Parathyroid adenoma (tissue), 2 donors: Measurements from ENCODE around the gene KCNIP3.
"Not testable (repeated sequence)": the region's sequence is repeated elsewhere in the genome, so short reads cannot be mapped to it uniquely, and the experiment has no call there.

ENCODE experiments used
- H2AFZ ChIP-seq: fragments of 300-600 bp; sonication (generic); one replicate; pipeline ENCODE4 v1.7.0; 2017; ENCODE audit warnings: antibody characterized with exemption, mild to moderate bottlenecking
- H3K27ac ChIP-seq: fragments of 300-600 bp; sonication (generic); one replicate; pipeline ENCODE4 v1.7.0; 2017
- H3K27me3 ChIP-seq: fragments of 300-600 bp; sonication (generic); one replicate; pipeline ENCODE4 v1.7.0; 2017; ENCODE audit warnings: low read length; ENCODE audit not compliant: control insufficient read depth, insufficient read depth
- H3K36me3 ChIP-seq: fragments of 300-600 bp; sonication (generic); one replicate; pipeline ENCODE4 v1.7.0; 2017; ENCODE audit warnings: low read length; ENCODE audit not compliant: control insufficient read depth, insufficient read depth
- H3K4me1 ChIP-seq: fragments of 300-600 bp; sonication (generic); one replicate; pipeline ENCODE4 v1.7.0; 2017; ENCODE audit warnings: control low read depth
- H3K4me2 ChIP-seq: fragments of 300-600 bp; sonication (generic); one replicate; pipeline ENCODE4 v1.7.0; 2017; ENCODE audit warnings: low read length
- H3K4me3 ChIP-seq: fragments of 300-600 bp; sonication (generic); one replicate; pipeline ENCODE4 v1.7.0; 2017; ENCODE audit warnings: low read depth, low read length
- H3K79me2 ChIP-seq: fragments of 300-600 bp; sonication (generic); one replicate; pipeline ENCODE4 v1.7.0; 2017; ENCODE audit warnings: control low read depth
- H3K9ac ChIP-seq: fragments of 300-600 bp; sonication (generic); one replicate; pipeline ENCODE4 v1.7.0; 2017; ENCODE audit warnings: mild to moderate bottlenecking
- H3K9me3 ChIP-seq: fragments of 300-600 bp; sonication (generic); one replicate; pipeline ENCODE4 v1.7.0; 2017; ENCODE audit warnings: low read length; ENCODE audit not compliant: control insufficient read depth
- CTCF ChIP-seq: fragments of 300-600 bp; sonication (generic); IDR thresholded peaks from one replicate; pipeline ENCODE4 v1.7.0; 2017; ENCODE audit warnings: antibody characterized with exemption, mild to moderate bottlenecking
- donor health status: primary hyperparathyroidism.

Gene KCNIP3

DNA sequence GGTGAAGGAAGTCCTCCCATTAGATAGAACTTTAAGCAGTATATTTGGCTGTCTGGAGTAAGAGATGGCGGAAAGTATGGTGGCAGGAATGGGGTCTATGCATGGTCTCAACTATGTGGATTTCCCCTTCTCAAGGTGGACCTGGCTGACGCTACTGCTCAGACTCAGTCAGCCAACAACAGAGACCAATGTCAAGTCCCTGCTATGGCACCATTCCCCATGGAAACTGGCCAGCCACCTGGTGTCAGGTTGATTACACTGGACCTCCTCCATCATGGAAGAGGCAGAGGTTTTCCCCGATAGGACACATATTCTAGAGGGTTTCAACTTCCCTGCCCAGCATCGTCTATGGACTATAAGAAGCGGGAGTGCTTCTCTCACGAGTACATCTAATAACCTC, 96.8 kb downstream of the KCNIP3 start:
- H3K4me1 ChIP-seq = no peaks in the 10 kb centered on the region
- no peak for TF ChIP-seq CTCF
- H2AFZ ChIP-seq = no peak overlapping the region
- no peaks in the 10 kb centered on the region for H3K27me3 ChIP-seq
- H3K4me3 ChIP-seq = no peak overlapping the region
- no peak overlapping the region for H3K9ac ChIP-seq
- H3K79me2 ChIP-seq = no peaks in the 10 kb centered on the region
- no peak overlapping the region for H3K4me2 ChIP-seq
- H3K36me3 ChIP-seq = no peaks in the 10 kb centered on the region
- H3K27ac ChIP-seq = no peak overlapping the region
- no peaks in the 10 kb centered on the region for H3K9me3 ChIP-seq

GRCh38 chr2:95399061-95399460, 101.9 kb downstream of the KCNIP3 start:
- Histone ChIP-seq H3K27ac (no peak overlapping the region), H3K79me2 (peaks cover 13% of the 10 kb centered on the region), H3K4me3 (no peak overlapping the region), H3K4me1 (peaks cover 6% of the 10 kb centered on the region), H2AFZ (no peak overlapping the region), H3K27me3 (no peaks in the 10 kb centered on the region), H3K4me2 (no peak overlapping the region), H3K9me3 (no peaks in the 10 kb centered on the region), H3K9ac (no peak overlapping the region), H3K36me3 (no peaks in the 10 kb centered on the region)
- TF ChIP-seq CTCF = no peak

DNA sequence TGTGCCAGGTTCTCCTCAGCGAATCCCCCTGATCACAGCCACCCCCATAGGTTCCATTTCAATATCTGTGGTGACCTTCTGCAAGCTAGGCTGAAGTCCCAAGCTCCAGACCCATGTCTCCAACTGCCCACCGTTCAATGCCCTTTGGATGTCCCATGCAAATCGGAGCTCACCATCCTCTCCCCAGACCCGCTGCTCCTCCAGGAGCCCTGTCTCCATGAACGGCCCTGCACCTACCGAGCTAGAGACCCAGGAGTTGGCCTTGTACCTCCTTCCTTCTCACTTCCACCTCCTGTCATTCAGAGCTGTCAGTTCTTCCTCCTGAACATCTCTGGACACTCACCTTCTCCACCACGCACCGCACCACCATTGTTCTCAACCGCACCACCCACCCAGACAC, 104.3 kb downstream of the KCNIP3 start:
- Histone ChIP-seq H3K9ac (peak overlapping the region; percentile 73), H3K27ac (no peak overlapping the region)
- no peak for TF ChIP-seq CTCF

GRCh38 chr2:95402004-95402369, 104.8 kb downstream of the KCNIP3 start:
- not testable (repeated sequence) for H3K4me1 ChIP-seq, H3K27me3 ChIP-seq, H3K36me3 ChIP-seq, H3K9me3 ChIP-seq
- Histone ChIP-seq H3K79me2 (peaks cover 13% of the 10 kb centered on the region), H3K4me2 (peak overlapping the region; percentile 92), H3K4me3 (peak overlapping the region; percentile 78), H3K9ac (peak overlapping the region; percentile 73), H2AFZ (peak overlapping the region; percentile 98), H3K27ac (peak overlapping the region; percentile 75)

More for the DNA sequence above, 104.3 kb downstream of the KCNIP3 start:
- Histone ChIP-seq H3K79me2 (peaks cover 13% of the 10 kb centered on the region), H3K27me3 (no peaks in the 10 kb centered on the region), H3K4me2 (peak overlapping the region; percentile 92), H3K36me3 (no peaks in the 10 kb centered on the region), H3K4me1 (peaks cover 6% of the 10 kb centered on the region), H2AFZ (peak overlapping the region; percentile 98), H3K4me3 (no peak overlapping the region), H3K9me3 (no peaks in the 10 kb centered on the region)

DNA sequence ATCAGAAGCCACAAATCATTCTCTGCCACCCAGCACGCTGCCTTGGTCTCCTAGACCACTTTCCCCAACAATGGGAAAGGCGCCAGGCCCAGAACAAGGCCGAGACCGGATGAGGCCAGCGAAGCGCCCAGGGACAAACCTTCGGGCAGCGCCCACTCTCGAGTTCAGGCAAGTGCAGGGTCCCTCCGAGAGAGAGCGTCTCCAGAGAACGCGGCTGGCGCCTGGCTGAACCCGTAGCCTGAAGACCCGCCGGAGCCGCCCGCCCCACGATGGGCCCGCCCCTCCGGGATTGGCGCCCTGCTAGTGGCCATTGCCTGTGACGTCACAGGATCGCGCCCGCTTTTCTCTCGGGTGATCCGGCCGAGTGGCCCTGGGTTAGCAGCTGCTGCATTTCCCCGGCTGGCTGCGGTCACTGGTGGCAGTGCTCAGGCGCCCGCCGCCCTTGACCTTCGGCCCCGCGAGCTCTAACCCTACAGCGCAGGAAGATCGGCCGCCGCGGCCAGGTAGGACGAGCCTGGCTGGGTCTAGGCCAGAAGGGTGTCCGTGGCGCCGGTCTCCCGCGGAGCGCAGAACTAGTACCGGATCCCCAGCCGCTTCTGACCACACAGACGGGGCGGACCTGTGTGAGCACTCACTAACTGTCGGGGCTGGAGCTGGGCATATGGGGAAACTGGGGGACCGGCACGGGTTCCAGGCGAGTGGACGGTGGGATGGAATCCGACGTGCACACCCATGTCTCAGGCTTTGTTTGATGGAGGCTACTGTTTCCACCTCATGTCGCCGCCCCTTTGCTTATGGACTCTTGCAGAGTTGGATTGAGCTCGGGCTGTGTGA, 105.4 kb downstream of the KCNIP3 start, which contains the start of gene FAHD2A:
FAHD2A (plus strand) TSS at position 339 of the 834 bp plus-strand sequence. CDS start 2,851 bp downstream, outside the sequence.
- TF ChIP-seq CTCF = no peak
- Histone ChIP-seq H3K9ac (peak within 1 kb of the TSS; percentile 73), H3K4me3 (peak within 1 kb of the TSS; percentile 78), H3K27ac (peak within 1 kb of the TSS; percentile 75), H2AFZ (peak within 1 kb of the TSS; percentile 98), H3K4me1 (peaks cover 6% of the 10 kb centered on the region), H3K9me3 (no peaks in the 10 kb centered on the region), H3K4me2 (peak within 1 kb of the TSS; percentile 92), H3K79me2 (peaks cover 13% of the 10 kb centered on the region), H3K27me3 (no peaks in the 10 kb centered on the region), H3K36me3 (no peaks in the 10 kb centered on the region)
